KG1 (cell line): ENCODE measurements around the gene AGGF1.
A peak's percentile ranks its signal among the peaks of the same experiment; 100 is the strongest.
"Not testable (repeated sequence)": the region's sequence is repeated elsewhere in the genome, so short reads cannot be mapped to it uniquely, and the experiment has no call there.

Experiments
- DNase-seq: peaks from one replicate; lab custom pipeline; 2025; lab: John Stamatoyannopoulos, UW

The AGGF1 gene

DNA sequence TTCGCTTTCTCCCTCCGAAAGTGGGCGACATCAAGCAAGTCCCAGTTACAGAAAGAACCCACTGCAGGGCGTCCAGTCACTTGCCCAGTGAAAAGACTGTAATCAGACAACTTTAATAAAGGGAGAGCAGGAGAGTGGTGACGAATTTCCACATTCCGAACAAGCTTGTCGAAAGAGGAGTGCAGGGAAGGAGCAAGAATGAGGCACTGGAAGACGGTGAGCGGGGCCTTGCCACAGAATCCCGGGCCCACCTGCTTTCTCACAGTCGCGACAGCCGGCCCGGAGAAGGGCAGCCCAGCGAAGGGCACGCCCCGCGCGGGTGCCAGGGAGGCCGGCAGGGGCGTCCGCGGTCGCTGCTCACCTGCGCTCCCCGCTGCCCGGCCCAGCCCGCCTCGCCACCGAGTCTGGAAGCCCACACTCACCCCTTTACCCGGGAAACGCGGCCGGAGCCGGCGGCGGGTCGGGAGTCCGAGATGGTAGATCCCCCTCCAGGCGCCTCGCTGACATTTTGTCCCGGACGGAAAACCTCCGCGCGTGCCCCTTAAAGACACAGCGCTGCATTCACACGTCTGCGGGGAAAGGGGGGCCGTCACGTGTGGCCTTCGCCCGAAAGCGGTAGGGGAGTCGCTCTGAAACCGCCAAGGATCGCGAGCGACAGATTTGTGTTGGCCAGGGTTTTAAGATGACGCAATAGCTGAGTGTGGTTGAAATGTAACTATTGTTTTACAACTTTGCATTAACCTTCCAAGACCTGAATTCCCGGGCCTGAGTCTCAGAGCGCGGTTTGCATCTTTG lies 56.7 kb downstream of the AGGF1 start, which contains the start of gene ZBED3:
TSS of gene ZBED3 (minus strand) at position 597 of the 795 bp plus-strand sequence. CDS start 9,407 bp downstream, outside the sequence.
- DNase-seq = peak; percentile 73

DNA sequence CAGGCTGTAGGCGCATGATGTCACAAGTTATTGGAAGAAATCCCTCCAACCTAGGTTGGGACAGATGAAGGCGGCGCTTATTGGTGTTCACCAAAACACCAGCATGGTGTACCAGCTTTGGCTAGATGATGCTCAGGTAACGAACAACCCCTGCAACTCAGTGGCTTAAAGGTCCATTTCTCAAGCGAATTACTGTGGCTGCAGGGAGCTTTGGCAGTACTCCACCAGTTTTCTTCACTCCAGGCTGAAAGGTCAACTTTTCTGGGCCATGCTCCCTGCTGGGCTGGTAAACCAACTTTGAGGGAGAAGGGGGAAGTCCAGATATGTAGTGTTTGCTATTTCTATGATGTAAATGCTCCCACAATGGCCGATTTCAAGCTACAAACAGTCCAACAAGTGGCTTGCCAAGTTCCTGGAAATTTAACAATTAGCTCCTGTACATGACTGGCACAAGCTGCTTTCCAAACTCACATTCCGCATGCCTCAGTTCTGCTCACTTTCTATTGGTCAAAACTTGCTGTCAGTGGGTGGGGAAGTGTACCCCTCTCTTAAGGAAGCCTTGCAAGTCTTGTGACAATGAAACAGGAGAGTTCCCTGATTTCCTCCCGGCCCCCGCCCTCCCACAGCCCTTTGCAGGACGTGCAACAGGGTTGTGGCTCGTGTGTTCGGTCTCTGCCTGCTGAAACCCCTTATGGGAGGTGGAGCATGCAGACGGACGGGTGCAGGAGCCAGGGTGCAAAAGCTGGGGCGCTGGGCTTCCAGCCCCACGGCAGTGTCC lies 57.5 kb downstream of the AGGF1 start:
- no peak for DNase-seq

DNA sequence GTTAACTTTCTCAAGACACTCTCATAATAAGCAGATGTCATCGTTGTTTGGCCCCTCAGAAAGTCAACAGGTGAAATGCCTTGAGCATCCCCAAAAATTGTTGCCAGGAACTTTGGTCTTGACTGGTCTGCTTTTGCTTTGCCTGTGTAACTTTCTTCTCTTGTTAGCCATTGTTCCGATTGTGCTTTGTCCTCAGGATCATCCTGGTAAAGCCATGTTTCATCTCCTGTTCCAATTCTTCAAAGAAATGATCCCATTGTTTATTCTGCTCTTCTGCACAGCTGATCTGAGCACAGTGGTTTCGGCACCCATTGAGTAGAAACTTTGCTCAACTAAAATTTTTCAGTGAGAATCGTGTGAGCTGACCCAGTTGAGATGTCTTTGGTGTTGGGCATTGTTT lies 65.0 kb downstream of the AGGF1 start:
- DNase-seq = no peak

DNA sequence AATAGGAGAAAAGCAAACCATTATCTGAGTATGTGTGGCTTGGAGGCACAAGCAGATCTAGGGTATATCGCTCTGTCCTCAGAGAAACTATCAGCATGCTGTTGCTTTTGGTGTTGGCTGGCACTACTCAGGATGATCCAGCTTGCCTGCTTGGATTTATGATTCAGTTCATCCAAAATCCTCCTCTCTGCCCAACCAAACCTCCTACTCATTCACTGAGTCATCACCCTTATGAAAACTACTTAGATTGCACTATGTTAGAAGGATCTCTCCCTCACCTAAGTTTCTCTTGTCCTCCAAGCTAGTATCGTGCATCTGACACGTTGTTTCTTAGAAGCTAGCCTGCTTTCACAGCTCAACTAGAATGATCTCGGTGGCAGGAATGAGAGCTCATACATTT lies 71.1 kb downstream of the AGGF1 start:
- DNase-seq = no peak

DNA sequence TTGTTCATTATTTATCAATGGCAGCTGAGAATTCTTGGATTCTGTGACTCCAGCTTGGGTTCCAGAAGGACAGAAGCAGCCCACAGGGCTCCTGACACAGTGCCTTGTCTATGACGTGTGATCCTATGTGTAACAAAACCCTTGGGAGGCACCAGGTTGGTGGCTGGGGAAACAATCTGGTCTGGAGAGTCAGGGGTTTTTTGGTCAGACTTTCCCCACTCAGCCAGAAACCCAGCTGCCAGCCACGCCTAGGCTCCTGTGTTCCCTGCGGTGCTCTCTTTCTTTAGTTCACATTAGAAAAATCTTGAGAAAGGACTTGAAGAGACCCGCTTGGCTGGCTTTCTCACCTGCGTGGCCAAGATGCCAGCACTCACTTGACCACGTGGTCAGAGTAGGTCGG lies 72.3 kb downstream of the AGGF1 start:
- no peak for DNase-seq

DNA sequence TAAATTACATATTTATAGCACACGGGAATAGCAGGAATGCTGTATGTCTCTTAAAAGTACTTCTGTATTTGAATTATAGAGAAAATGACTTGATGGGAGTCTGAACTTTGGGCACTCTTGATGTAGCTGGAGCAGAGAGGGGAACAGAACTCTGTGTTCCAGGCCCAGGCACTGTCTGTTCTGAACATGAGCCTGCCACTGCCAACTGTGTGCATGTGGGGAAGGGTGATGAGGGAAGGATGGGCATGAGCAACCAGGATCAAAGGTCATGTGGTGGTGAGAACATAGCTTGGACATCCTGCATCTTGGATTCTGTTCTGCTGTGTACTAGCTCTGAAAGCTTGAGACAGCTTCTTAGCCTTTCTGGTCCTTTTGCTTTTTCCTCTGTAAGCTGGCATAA lies 73.3 kb downstream of the AGGF1 start:
- DNase-seq = no peak

DNA sequence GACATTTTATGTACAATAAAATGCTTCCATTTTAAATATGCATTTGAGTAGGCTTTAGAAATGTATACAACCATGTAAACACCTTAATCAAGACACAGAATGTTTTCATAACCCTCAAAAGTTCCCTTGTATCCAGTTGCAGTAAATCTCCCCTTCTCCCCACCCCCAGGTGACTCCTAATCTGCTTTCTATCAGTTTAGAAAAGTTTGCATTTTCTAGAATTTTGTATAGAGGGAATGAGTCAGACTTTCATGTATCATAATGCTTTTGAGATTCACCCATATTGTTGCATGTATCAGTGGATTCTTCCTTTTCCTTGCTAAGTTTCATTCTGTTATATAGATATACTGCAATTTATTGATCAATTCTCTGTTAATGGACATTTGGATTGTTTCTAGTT lies 74.6 kb downstream of the AGGF1 start:
- DNase-seq = no peak

DNA sequence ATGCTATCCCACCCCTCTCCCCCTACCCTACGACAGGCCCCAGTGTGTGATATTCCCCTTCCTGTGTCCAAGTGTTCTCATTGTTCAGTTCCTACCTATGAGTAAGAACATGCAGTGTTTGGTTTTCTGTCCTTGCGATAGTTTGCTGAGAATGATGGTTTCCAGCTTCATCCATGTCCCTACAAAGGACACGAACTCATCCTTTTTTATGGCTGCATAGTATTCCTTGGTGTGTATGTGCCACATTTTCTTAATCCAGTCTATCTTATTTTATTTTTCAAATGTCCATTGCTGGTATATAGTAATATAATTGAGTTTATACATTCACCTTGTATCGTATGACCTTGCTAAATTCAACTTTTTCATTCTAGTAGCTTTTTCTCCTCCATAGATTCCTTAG lies 76.8 kb downstream of the AGGF1 start:
- DNase-seq = not testable (repeated sequence)
